ENCODE measurements around the gene HBD. TPM values are rescaled to one million over a fixed set of nuclear protein-coding genes. Genes with fewer than 3 reads are reported as not detected.

The HBD gene
- total RNA-seq, 2 experiments from 2014 or later: not detected

DNA sequence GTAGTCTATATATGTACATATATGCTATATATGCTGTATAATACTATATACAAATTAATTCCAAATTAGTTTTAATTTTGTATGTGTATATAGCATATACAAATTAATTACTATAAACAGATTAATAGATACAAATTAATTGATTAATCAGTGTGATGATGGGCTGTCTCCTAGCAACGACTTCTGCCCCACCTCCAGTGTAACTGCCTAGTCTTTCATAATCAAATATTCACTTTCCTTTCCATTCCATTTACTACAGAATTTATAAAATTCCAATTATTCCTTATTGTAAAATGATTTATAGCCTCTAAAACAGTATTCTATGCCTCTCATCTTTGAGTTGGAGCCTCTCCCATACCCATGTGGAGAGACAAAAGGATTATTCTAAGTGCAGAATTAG lies 976 bp downstream of the HBD start:
- Histone ChIP-seq H3K27ac (ENCODE audit: low read depth in 1 of 2, low read length in 2 of 2) (no peak overlapping the region), H3K36me3 (ENCODE audit: insufficient read depth, low read length) (no peaks in the 10 kb centered on the region), H3K4me3 (ENCODE audit: low read length) (no peak overlapping the region), H3K9me3 (ENCODE audit: control insufficient read depth in 1 of 2, insufficient read depth in 1 of 2, low read length in 2 of 2) (no peaks in the 10 kb centered on the region), H3K4me1 (ENCODE audit: insufficient read depth, low read length) (no peaks in the 10 kb centered on the region), H3K27me3 (ENCODE audit: control insufficient read depth in 1 of 2, insufficient read depth in 2 of 2, low read length in 2 of 2) (no peaks in the 10 kb centered on the region)
- no peak overlapping the region for H3K4me3 Mint-ChIP-seq
- DNase-seq: no peak
- POLR2A ChIA-PET: no interaction called here
- no peak overlapping the region for H3K27ac Mint-ChIP-seq
- TF ChIP-seq, protein P1, sequence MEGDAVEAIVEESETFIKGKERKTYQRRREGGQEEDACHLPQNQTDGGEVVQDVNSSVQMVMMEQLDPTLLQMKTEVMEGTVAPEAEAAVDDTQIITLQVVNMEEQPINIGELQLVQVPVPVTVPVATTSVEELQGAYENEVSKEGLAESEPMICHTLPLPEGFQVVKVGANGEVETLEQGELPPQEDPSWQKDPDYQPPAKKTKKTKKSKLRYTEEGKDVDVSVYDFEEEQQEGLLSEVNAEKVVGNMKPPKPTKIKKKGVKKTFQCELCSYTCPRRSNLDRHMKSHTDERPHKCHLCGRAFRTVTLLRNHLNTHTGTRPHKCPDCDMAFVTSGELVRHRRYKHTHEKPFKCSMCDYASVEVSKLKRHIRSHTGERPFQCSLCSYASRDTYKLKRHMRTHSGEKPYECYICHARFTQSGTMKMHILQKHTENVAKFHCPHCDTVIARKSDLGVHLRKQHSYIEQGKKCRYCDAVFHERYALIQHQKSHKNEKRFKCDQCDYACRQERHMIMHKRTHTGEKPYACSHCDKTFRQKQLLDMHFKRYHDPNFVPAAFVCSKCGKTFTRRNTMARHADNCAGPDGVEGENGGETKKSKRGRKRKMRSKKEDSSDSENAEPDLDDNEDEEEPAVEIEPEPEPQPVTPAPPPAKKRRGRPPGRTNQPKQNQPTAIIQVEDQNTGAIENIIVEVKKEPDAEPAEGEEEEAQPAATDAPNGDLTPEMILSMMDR (IDR thresholded peaks at IDR 0.05): no peak
- CTCF ChIA-PET: no interaction called here
- H3K27me3 Mint-ChIP-seq: no peaks in the 10 kb centered on the region
- H3K9me3 Mint-ChIP-seq: no peaks in the 10 kb centered on the region
- no peak for ATAC-seq (ENCODE audit: poor library complexity)
- H3K4me1 Mint-ChIP-seq (ENCODE audit: low read depth): peaks cover 4% of the 10 kb centered on the region
- no peaks in the 10 kb centered on the region for H3K36me3 Mint-ChIP-seq (ENCODE audit: low read depth)
- intact Hi-C loops (cut with DNase I, micrococcal nuclease): no loop called here

DNA sequence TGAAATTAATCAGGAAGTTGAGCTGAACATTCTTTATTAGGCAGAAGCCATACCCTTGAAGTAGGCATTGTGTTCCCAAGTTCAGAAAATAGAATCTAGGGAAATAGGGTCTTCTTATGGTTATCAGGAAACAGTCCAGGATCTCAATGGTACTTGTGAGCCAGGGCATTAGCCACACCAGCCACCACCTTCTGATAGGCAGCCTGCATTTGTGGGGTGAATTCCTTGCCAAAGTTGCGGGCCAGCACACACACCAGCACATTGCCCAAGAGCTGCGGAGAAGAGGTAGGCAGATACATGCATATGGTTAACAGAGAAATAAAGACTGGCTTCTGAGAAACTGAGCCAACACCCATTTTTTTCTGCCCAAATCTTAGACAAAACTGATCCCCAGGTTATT lies 1.5 kb downstream of the HBD start:
- H3K36me3 Mint-ChIP-seq (ENCODE audit: low read depth): no peaks in the 10 kb centered on the region
- no peaks in the 10 kb centered on the region for H3K9me3 ChIP-seq (ENCODE audit: control insufficient read depth in 1 of 2, insufficient read depth in 1 of 2, low read length in 2 of 2)
- H3K9me3 Mint-ChIP-seq: no peaks in the 10 kb centered on the region
- no peak overlapping the region for H3K4me3 ChIP-seq (ENCODE audit: low read length)
- H3K27me3 ChIP-seq (ENCODE audit: control insufficient read depth in 1 of 2, insufficient read depth in 2 of 2, low read length in 2 of 2): no peaks in the 10 kb centered on the region
- H3K4me1 ChIP-seq (ENCODE audit: insufficient read depth, low read length): no peaks in the 10 kb centered on the region
- no peaks in the 10 kb centered on the region for H3K36me3 ChIP-seq (ENCODE audit: insufficient read depth, low read length)
- H3K4me1 Mint-ChIP-seq (ENCODE audit: low read depth): peaks cover 4% of the 10 kb centered on the region
- DNase-seq (no peak), ATAC-seq (ENCODE audit: poor library complexity) (no peak)
- POLR2A ChIA-PET: no interaction called here
- H3K27ac Mint-ChIP-seq: no peak overlapping the region
- no peak overlapping the region for H3K27ac ChIP-seq (ENCODE audit: low read depth in 1 of 2, low read length in 2 of 2)
- TF ChIP-seq, protein P1 (IDR thresholded peaks at IDR 0.05): no peak
- H3K4me3 Mint-ChIP-seq: no peak overlapping the region
- intact Hi-C loops (cut with DNase I, micrococcal nuclease): no loop called here
- no peaks in the 10 kb centered on the region for H3K27me3 Mint-ChIP-seq
- CTCF ChIA-PET: no interaction called here

DNA sequence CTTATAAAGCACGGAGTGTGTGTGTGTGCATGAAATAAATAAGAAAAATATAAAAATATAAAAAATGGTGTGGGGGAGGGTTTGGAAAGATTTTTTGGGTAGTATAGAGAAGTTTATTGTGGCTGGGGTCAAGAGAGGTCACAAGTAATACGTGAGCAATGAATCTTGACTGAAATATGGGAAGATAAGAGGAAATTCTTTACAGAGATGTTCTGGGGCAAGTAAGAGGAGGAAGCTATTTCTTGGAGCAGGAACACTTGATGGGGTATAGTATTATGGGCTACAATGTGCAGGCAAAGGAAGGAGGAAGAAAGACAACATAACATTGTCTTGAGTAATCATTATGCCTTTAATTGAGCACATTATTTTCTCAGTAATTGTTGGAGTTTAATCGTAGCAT lies 2.1 kb downstream of the HBD start:
- H3K4me3 ChIP-seq (ENCODE audit: low read length): no peak overlapping the region
- H3K27ac ChIP-seq (ENCODE audit: low read depth in 1 of 2, low read length in 2 of 2): no peak overlapping the region
- H3K27me3 Mint-ChIP-seq: no peaks in the 10 kb centered on the region
- no peaks in the 10 kb centered on the region for H3K36me3 ChIP-seq (ENCODE audit: insufficient read depth, low read length)
- no peak overlapping the region for H3K4me3 Mint-ChIP-seq
- intact Hi-C loops (cut with DNase I, micrococcal nuclease): no loop called here
- no peak overlapping the region for H3K27ac Mint-ChIP-seq
- CTCF ChIA-PET: no interaction called here
- no peaks in the 10 kb centered on the region for H3K4me1 ChIP-seq (ENCODE audit: insufficient read depth, low read length)
- no peaks in the 10 kb centered on the region for H3K9me3 ChIP-seq (ENCODE audit: control insufficient read depth in 1 of 2, insufficient read depth in 1 of 2, low read length in 2 of 2)
- TF ChIP-seq, protein P1 (IDR thresholded peaks at IDR 0.05): no peak
- no peaks in the 10 kb centered on the region for H3K9me3 Mint-ChIP-seq
- DNase-seq: no peak
- POLR2A ChIA-PET: interaction anchor here (0.6 kb wide), 1 partner anchor 13 kb away, joined by 3 read pairs; no protein-coding TSS in a partner anchor
- H3K27me3 ChIP-seq (ENCODE audit: control insufficient read depth in 1 of 2, insufficient read depth in 2 of 2, low read length in 2 of 2): no peaks in the 10 kb centered on the region
- ATAC-seq (ENCODE audit: poor library complexity): no peak
- H3K36me3 Mint-ChIP-seq (ENCODE audit: low read depth): no peaks in the 10 kb centered on the region
- H3K4me1 Mint-ChIP-seq (ENCODE audit: low read depth): peaks cover 4% of the 10 kb centered on the region

Measured in CD4-positive, alpha-beta T cell (primary cell).